Measurements from ENCODE around the gene RFLNA. TPM values are rescaled to one million over a fixed set of nuclear protein-coding genes. Genes with fewer than 3 reads are reported as not detected.

The RFLNA gene
- total RNA-seq, 4 donors from 2014 or later, result 11.4 to 19.4 (median 17.0) TPM

DNA sequence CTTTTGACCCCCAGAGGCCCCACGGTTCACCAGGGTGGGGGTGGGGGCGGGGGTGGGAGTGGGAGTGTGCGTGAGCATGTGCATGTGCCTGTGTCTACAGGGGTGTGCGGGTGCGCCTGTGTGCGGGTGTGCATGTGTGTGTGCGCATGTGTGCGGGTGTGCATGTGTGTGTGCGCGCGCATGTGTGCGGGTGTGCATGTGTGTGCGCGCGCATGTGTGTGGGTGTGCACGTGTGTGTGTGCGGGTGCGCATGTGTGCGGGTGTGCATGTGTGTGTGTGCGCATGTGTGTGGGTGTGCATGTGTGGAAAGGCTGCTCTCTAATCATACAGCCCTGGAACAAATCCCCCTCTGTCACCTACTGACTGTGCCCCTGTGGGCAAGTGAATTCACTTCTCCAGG, 38.8 kb downstream of the RFLNA start:
- H3K27me3 ChIP-seq, result no peaks in the 10 kb centered on the region
- 77 to 85% methylated on average over 18 to 20 of the region's 20 CpGs for whole genome bisulfite sequencing, 2 donors
- no peaks in the 10 kb centered on the region for H3K9me3 ChIP-seq
- no peak for DNase-seq (ENCODE audit: low spot score in 2 of 2)
- no peak overlapping the region for H3K4me3 ChIP-seq
- H3K27ac ChIP-seq, result peak overlapping the region in 2 of 4 donors; percentile 69 to 75
- H3K36me3 ChIP-seq, result peaks cover 6 to 100% (median 31%) of the 10 kb centered on the region in 3 donors
- TF ChIP-seq POLR2A (IDR thresholded peaks at IDR 0.05) (no peak), EP300 (IDR thresholded peaks at IDR 0.05) (no peak)
- TF ChIP-seq, protein P1, sequence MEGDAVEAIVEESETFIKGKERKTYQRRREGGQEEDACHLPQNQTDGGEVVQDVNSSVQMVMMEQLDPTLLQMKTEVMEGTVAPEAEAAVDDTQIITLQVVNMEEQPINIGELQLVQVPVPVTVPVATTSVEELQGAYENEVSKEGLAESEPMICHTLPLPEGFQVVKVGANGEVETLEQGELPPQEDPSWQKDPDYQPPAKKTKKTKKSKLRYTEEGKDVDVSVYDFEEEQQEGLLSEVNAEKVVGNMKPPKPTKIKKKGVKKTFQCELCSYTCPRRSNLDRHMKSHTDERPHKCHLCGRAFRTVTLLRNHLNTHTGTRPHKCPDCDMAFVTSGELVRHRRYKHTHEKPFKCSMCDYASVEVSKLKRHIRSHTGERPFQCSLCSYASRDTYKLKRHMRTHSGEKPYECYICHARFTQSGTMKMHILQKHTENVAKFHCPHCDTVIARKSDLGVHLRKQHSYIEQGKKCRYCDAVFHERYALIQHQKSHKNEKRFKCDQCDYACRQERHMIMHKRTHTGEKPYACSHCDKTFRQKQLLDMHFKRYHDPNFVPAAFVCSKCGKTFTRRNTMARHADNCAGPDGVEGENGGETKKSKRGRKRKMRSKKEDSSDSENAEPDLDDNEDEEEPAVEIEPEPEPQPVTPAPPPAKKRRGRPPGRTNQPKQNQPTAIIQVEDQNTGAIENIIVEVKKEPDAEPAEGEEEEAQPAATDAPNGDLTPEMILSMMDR (IDR thresholded peaks at IDR 0.05), result no peak
- H3K4me1 ChIP-seq, result peaks cover 0 to 40% (median 0%) of the 10 kb centered on the region in 4 donors

DNA sequence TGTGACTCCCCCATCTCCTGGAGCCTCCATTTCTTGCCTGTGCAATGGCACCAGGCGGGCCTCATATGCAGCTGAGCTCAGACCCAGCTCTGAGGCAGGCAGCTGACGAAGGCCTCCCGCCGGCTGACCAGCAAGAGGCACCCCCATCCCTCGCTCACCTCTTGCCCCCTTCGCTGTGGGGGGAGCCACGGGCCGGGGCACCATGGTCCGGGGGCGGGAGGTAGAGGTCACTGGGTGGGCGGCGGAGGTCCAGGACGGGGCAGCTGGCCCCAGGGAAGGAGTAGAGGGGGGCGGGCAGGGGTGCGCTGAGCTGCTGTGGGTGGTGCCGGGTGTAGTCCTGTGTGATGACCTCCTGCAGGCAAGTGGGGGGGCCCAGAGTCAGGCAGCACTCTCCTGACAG, 39.4 kb downstream of the RFLNA start:
- WGBS, 2 donors, result 75 to 83% methylated on average over 14 to 16 of the region's 16 CpGs
- Histone ChIP-seq H3K4me3 (no peak overlapping the region), H3K4me1 (peaks cover 0 to 34% (median 0%) of the 10 kb centered on the region in 4 donors), H3K27ac (peak overlapping the region in 2 of 4 donors; percentile 69 to 75), H3K36me3 (peaks cover 6 to 98% (median 31%) of the 10 kb centered on the region in 3 donors), H3K9me3 (no peaks in the 10 kb centered on the region), H3K27me3 (no peaks in the 10 kb centered on the region)
- no peak for TF ChIP-seq EP300 (IDR thresholded peaks at IDR 0.05)
- TF ChIP-seq, protein P1 (IDR thresholded peaks at IDR 0.05), result no peak
- no peak for TF ChIP-seq POLR2A (IDR thresholded peaks at IDR 0.05)
- DNase-seq (ENCODE audit: low spot score in 2 of 2), result no peak

DNA sequence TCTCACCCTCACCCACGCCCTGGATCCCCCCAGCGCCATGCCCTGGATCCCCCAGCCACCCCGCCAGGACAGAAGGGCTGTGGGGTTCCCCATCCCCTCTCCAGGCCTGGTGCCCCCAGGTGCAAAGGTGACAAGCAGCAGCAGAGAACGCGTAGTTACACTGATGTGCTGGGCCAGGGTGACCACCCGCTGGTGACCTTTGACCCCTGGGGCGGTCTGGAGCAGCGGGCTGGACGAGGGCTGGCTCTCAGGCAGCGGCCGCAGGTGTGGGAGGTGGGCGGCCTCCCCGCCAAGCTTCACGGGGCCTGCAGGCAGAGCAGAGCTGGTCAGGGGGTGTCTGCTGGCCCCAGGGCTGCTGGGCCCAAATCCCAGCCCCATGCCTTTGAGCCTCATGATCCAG, 40.1 kb downstream of the RFLNA start:
- no peak for DNase-seq (ENCODE audit: low spot score in 2 of 2)
- H3K9me3 ChIP-seq, result no peaks in the 10 kb centered on the region
- TF ChIP-seq, protein P1 (IDR thresholded peaks at IDR 0.05), result no peak
- TF ChIP-seq POLR2A (IDR thresholded peaks at IDR 0.05) (no peak), EP300 (IDR thresholded peaks at IDR 0.05) (no peak)
- peaks cover 6 to 95% (median 32%) of the 10 kb centered on the region in 3 donors for H3K36me3 ChIP-seq
- H3K27me3 ChIP-seq, result no peaks in the 10 kb centered on the region
- no peak overlapping the region for H3K4me3 ChIP-seq
- peaks cover 0 to 33% (median 0%) of the 10 kb centered on the region in 4 donors for H3K4me1 ChIP-seq
- H3K27ac ChIP-seq, result peak overlapping the region in 2 of 4 donors; percentile 69 to 75
- 61% methylated on average over 9 of the region's 14 CpGs; no CpG with 5 or more reads in 1 of the 2 donors for WGBS, 2 donors

DNA sequence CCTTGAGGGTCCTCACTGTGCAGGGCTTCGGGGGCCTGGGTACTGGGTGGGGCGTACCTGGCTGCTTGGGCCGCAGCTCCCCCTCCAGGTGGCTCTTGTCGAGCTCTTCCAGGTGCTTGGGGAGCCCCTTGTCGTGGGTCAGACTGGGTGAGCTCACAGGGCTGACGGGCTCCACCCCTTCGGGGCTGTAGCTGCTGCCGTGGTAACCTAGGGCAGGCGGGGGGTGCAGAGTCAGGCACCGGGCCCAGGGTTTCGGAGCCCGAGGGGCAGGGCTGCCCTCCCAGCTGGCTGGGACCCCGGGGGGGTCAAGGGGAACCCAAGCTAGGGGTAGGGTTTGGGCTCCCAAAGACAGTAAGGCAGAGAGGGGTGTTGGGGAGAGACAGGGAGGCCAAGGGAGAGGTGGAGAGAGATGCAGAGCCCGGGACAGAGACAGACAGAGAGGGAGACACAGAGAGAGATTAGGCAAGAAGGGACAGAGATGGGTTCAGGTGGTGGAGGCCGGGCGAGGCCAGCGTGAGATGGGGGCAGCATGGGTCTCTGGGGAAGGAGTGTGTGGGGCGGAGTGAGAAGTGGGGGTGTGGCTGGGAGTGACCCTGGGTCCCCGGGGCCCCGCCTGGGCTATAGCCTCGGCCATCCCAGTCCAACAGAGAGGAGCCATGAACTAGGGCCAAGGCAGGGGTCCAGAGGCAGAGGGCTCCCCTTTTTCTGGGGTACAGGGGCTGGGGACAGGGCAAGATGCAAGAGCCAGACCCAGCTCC, 40.7 kb downstream of the RFLNA start:
- 70 to 72% methylated on average over 16 to 21 of the region's 21 CpGs for WGBS, 2 donors
- Histone ChIP-seq H3K27ac (peak overlapping the region in 2 of 4 donors; percentile 69 to 75), H3K36me3 (peaks cover 8 to 95% (median 39%) of the 10 kb centered on the region in 3 donors), H3K9me3 (no peaks in the 10 kb centered on the region), H3K4me3 (no peak overlapping the region), H3K27me3 (no peaks in the 10 kb centered on the region), H3K4me1 (peaks cover 0 to 33% (median 0%) of the 10 kb centered on the region in 4 donors)
- no peak for DNase-seq (ENCODE audit: low spot score in 2 of 2)
- TF ChIP-seq POLR2A (IDR thresholded peaks at IDR 0.05) (no peak), EP300 (IDR thresholded peaks at IDR 0.05) (no peak)
- TF ChIP-seq, protein P1 (IDR thresholded peaks at IDR 0.05), result no peak

DNA sequence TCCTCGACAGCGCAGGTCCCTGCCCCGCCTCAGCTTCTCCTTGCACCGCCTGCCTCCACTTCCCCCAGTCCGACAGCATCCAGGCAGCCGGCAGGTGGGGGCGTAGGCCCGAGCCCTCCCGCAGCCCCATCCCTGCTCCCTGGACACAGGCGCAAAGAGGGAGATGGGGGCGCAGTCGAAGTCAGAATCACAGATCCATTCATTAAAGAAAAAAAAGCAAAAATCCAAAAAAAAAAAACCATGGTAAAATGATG, 41.2 kb downstream of the RFLNA start:
- TF ChIP-seq POLR2A (IDR thresholded peaks at IDR 0.05) (no peak), EP300 (IDR thresholded peaks at IDR 0.05) (no peak)
- TF ChIP-seq, protein P1 (IDR thresholded peaks at IDR 0.05), result no peak
- H3K9me3 ChIP-seq, result no peaks in the 10 kb centered on the region
- DNase-seq (ENCODE audit: low spot score in 2 of 2), result no peak
- no peaks in the 10 kb centered on the region for H3K27me3 ChIP-seq
- no peak overlapping the region for H3K4me3 ChIP-seq
- 92 to 94% methylated on average over 12 of the region's 12 CpGs for WGBS, 2 donors
- H3K4me1 ChIP-seq, result peaks cover 0 to 33% (median 0%) of the 10 kb centered on the region in 4 donors
- peak overlapping the region in 2 of 4 donors; percentile 69 to 75 for H3K27ac ChIP-seq
- H3K36me3 ChIP-seq, result peaks cover 8 to 95% (median 44%) of the 10 kb centered on the region in 3 donors

Data from tibial nerve (tissue), 4 donors.